ENCODE measurements around the gene CAPN11. TPM values are rescaled to one million over a fixed set of nuclear protein-coding genes. Genes with fewer than 3 reads are reported as not detected.
A peak's percentile ranks its signal among the peaks of the same experiment; 100 is the strongest.

Gene CAPN11
- total and polyA plus RNA-seq, 9 of the 15 experiments (the other 6 are each of a cell fraction or from before 2014, with no cell fraction given) = 0.03 to 0.61 (median 0.17) TPM; not detected in 1

DNA sequence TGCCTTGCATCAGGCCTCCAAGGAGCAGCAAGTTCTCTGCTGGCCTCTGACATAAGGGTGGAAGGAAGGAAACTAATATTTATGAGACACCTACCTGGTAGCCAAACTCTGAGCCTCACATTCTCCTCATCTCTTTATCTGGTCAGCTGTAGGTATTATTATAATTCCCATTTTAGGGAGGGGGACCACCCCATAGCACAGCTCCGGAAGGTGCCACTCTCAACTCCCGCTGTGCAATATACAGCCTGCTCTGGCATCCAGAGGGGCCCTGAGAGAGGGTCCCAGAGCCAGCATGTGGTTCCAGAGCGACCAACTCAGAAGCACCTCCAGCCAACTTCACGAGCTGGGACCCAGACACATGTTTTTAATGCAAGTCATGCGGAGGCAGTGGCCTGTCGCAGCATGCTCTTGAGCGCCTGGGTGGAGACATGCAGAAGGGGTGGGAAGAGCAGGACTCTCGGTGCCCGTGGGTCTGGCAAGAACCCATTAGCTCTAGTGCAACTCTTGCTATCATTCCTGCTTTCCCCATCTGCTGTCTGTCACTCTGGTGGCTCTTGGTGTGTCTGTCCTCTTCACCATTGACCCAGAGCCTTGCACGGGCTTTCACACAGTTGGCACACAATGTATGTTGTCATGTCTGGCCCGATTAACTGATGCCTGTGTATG is 43.2 kb downstream of the CAPN11 start (continued):
- TF ChIP-seq, protein P1, sequence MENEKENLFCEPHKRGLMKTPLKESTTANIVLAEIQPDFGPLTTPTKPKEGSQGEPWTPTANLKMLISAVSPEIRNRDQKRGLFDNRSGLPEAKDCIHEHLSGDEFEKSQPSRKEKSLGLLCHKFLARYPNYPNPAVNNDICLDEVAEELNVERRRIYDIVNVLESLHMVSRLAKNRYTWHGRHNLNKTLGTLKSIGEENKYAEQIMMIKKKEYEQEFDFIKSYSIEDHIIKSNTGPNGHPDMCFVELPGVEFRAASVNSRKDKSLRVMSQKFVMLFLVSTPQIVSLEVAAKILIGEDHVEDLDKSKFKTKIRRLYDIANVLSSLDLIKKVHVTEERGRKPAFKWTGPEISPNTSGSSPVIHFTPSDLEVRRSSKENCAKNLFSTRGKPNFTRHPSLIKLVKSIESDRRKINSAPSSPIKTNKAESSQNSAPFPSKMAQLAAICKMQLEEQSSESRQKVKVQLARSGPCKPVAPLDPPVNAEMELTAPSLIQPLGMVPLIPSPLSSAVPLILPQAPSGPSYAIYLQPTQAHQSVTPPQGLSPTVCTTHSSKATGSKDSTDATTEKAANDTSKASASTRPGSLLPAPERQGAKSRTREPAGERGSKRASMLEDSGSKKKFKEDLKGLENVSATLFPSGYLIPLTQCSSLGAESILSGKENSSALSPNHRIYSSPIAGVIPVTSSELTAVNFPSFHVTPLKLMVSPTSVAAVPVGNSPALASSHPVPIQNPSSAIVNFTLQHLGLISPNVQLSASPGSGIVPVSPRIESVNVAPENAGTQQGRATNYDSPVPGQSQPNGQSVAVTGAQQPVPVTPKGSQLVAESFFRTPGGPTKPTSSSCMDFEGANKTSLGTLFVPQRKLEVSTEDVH (IDR thresholded peaks at IDR 0.05; ENCODE audit: low read depth, partially characterized antibody) = no peak
- TF ChIP-seq, protein P2, sequence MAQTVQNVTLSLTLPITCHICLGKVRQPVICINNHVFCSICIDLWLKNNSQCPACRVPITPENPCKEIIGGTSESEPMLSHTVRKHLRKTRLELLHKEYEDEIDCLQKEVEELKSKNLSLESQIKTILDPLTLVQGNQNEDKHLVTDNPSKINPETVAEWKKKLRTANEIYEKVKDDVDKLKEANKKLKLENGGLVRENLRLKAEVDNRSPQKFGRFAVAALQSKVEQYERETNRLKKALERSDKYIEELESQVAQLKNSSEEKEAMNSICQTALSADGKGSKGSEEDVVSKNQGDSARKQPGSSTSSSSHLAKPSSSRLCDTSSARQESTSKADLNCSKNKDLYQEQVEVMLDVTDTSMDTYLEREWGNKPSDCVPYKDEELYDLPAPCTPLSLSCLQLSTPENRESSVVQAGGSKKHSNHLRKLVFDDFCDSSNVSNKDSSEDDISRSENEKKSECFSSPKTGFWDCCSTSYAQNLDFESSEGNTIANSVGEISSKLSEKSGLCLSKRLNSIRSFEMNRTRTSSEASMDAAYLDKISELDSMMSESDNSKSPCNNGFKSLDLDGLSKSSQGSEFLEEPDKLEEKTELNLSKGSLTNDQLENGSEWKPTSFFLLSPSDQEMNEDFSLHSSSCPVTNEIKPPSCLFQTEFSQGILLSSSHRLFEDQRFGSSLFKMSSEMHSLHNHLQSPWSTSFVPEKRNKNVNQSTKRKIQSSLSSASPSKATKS (CRISPR knock-in tag; IDR thresholded peaks at IDR 0.05) = no peak
- TF ChIP-seq ZFP36 (IDR thresholded peaks at IDR 0.05; ENCODE audit: low read depth, low read length, partially characterized antibody) = no peak
- no peak for TF ChIP-seq SOX6 (IDR thresholded peaks at IDR 0.05)
- TF ChIP-seq, protein P3, sequence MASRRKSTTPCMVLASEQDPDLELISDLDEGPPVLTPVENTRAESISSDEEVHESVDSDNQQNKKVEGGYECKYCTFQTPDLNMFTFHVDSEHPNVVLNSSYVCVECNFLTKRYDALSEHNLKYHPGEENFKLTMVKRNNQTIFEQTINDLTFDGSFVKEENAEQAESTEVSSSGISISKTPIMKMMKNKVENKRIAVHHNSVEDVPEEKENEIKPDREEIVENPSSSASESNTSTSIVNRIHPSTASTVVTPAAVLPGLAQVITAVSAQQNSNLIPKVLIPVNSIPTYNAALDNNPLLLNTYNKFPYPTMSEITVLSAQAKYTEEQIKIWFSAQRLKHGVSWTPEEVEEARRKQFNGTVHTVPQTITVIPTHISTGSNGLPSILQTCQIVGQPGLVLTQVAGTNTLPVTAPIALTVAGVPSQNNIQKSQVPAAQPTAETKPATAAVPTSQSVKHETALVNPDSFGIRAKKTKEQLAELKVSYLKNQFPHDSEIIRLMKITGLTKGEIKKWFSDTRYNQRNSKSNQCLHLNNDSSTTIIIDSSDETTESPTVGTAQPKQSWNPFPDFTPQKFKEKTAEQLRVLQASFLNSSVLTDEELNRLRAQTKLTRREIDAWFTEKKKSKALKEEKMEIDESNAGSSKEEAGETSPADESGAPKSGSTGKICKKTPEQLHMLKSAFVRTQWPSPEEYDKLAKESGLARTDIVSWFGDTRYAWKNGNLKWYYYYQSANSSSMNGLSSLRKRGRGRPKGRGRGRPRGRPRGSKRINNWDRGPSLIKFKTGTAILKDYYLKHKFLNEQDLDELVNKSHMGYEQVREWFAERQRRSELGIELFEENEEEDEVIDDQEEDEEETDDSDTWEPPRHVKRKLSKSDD (conservative IDR thresholded peaks at IDR 0.05; ENCODE audit: low read length) = no peak
- no peak for TF ChIP-seq ZNF23 (CRISPR knock-in tag; IDR thresholded peaks at IDR 0.05)
- TF ChIP-seq KHSRP (IDR thresholded peaks at IDR 0.05) = no peak
- TF ChIP-seq RNF2 (IDR thresholded peaks at IDR 0.05) = no peak
- TF ChIP-seq SMARCA4 (IDR thresholded peaks at IDR 0.05) = peak; percentile 41; the same call in 1 of the 2 replicates
- TF ChIP-seq POLR3A (IDR thresholded peaks at IDR 0.05; ENCODE audit: borderline replicate concordance, extremely low read depth, insufficient read depth, insufficient read length) = no peak
- TF ChIP-seq TCF3 (CRISPR knock-in tag; IDR thresholded peaks at IDR 0.05) = no peak
- no peak for TF ChIP-seq ZNF780A (CRISPR knock-in tag; IDR thresholded peaks at IDR 0.05)
- TF ChIP-seq, protein P4, sequence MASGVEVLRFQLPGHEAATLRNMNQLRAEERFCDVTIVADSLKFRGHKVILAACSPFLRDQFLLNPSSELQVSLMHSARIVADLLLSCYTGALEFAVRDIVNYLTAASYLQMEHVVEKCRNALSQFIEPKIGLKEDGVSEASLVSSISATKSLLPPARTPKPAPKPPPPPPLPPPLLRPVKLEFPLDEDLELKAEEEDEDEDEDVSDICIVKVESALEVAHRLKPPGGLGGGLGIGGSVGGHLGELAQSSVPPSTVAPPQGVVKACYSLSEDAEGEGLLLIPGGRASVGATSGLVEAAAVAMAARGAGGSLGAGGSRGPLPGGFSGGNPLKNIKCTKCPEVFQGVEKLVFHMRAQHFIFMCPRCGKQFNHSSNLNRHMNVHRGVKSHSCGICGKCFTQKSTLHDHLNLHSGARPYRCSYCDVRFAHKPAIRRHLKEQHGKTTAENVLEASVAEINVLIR (CRISPR knock-in tag; IDR thresholded peaks at IDR 0.05) = no peak
- TF ChIP-seq MYBL2 (IDR thresholded peaks at IDR 0.05; ENCODE audit: low read depth) = no peak
- no peak for TF ChIP-seq MYBL2 (CRISPR knock-in tag; IDR thresholded peaks at IDR 0.05; ENCODE audit: borderline replicate concordance)
- TF ChIP-seq ZNF445 (CRISPR knock-in tag; IDR thresholded peaks at IDR 0.05; ENCODE audit: low read depth) = no peak
- TF ChIP-seq HNRNPH1 (optimal IDR thresholded peaks at IDR 0.05; ENCODE audit: low read depth, low read length) = no peak
- TF ChIP-seq, protein P5, sequence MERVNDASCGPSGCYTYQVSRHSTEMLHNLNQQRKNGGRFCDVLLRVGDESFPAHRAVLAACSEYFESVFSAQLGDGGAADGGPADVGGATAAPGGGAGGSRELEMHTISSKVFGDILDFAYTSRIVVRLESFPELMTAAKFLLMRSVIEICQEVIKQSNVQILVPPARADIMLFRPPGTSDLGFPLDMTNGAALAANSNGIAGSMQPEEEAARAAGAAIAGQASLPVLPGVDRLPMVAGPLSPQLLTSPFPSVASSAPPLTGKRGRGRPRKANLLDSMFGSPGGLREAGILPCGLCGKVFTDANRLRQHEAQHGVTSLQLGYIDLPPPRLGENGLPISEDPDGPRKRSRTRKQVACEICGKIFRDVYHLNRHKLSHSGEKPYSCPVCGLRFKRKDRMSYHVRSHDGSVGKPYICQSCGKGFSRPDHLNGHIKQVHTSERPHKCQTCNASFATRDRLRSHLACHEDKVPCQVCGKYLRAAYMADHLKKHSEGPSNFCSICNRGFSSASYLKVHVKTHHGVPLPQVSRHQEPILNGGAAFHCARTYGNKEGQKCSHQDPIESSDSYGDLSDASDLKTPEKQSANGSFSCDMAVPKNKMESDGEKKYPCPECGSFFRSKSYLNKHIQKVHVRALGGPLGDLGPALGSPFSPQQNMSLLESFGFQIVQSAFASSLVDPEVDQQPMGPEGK (CRISPR knock-in tag; IDR thresholded peaks at IDR 0.05; ENCODE audit: borderline replicate concordance) = no peak

Measured in K562 (cell line).